Panc1 (cell line): ENCODE measurements around the gene WDR11.

Source experiments
- CTCF ChIP-seq: fragments of 450-650 bp; IDR thresholded peaks from 2 replicates; pipeline ENCODE4 v1.5.1; 2017; ENCODE audit warnings: mild to moderate bottlenecking
- POLR2AphosphoS5 ChIP-seq: IDR thresholded peaks from 2 replicates; pipeline ENCODE4 v1.6.1; 2012; ENCODE audit warnings: mild to moderate bottlenecking, low read depth, low read length, moderate library complexity
- REST ChIP-seq, 2 experiments: IDR thresholded peaks; 2 replicates each; pipeline ENCODE4 v1.6.1; 2011 to 2012; ENCODE audit warnings: low read depth in 2 of 2, control low read depth in 1 of 2, low read length in 1 of 2, mild to moderate bottlenecking in 1 of 2, moderate library complexity in 1 of 2; ENCODE audit not compliant: insufficient read depth in 1 of 2

GRCh38 chr10:120894556-120894955 lies 43.4 kb downstream of the WDR11 start:
- TF ChIP-seq CTCF, result no peak
- no peak for TF ChIP-seq POLR2AphosphoS5
- no peak for TF ChIP-seq REST (IDR thresholded peaks at IDR 0.05; ENCODE audit: insufficient read depth in 1 of 2, low read depth in 2 of 2, low read length in 1 of 2)
